ENCODE measurements around the gene CCL25. TPM values are rescaled to one million over a fixed set of nuclear protein-coding genes. Genes with fewer than 3 reads are reported as not detected.

The CCL25 gene
- total and polyA plus RNA-seq, 2 of the 13 experiments (the other 11 are each of a cell fraction or from before 2014, with no cell fraction given) = not detected

DNA sequence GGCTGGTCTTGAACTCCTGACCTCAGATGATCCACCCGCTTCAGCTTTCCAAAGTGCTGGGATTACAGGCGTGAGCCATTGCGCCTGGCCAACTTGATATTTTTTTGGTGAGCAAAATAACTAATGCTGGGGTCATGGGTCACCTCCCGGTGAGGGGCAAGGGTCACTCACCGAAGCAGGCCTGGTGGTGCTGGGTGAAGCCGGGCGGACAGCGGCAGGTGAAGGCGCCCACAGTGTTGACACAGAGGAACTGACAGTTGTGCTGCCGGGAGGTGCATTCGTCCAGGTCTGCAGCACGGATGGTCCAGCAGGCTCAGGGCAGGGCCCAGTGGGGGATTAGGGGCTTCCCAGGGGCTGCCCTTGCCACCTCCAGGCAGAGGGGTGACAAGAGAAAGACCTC, 28.3 kb downstream of the CCL25 start (continued):
- TF ChIP-seq RCOR2 (CRISPR knock-in tag; IDR thresholded peaks at IDR 0.05) (0 out of 2 replicates have a peak, but pooled peaks have one; percentile 18), MED13 (CRISPR knock-in tag; IDR thresholded peaks at IDR 0.05) (no peak), GLI4 (CRISPR knock-in tag; IDR thresholded peaks at IDR 0.05; ENCODE audit: borderline replicate concordance) (no peak), ZNF761 (CRISPR knock-in tag; conservative IDR thresholded peaks at IDR 0.05) (no peak), TBX2 (CRISPR knock-in tag; IDR thresholded peaks at IDR 0.05; ENCODE audit: borderline replicate concordance) (no peak), SCMH1 (CRISPR knock-in tag; IDR thresholded peaks at IDR 0.05; ENCODE audit: borderline replicate concordance) (no peak), PHB2 (IDR thresholded peaks at IDR 0.05; ENCODE audit: partially characterized antibody) (no peak), ZNF530 (CRISPR knock-in tag; IDR thresholded peaks at IDR 0.05; ENCODE audit: low read depth) (no peak), ZNF44 (CRISPR knock-in tag; IDR thresholded peaks at IDR 0.05) (no peak), FOXM1 (CRISPR knock-in tag; IDR thresholded peaks at IDR 0.05) (no peak), ZBTB7B (CRISPR knock-in tag; IDR thresholded peaks at IDR 0.05) (no peak), ESRRA (CRISPR knock-in tag; IDR thresholded peaks at IDR 0.05; ENCODE audit: low read depth) (no peak), ZNF207 (IDR thresholded peaks at IDR 0.05; ENCODE audit: borderline replicate concordance) (no peak), ZFP36L2 (CRISPR knock-in tag; IDR thresholded peaks at IDR 0.05) (no peak), CCDC6 (CRISPR knock-in tag; IDR thresholded peaks at IDR 0.05) (no peak), YEATS2 (CRISPR knock-in tag; IDR thresholded peaks at IDR 0.05; ENCODE audit: borderline replicate concordance) (no peak), HES4 (CRISPR knock-in tag; IDR thresholded peaks at IDR 0.05; ENCODE audit: borderline replicate concordance) (no peak), MYC (CRISPR knock-in tag; IDR thresholded peaks at IDR 0.05; ENCODE audit: borderline replicate concordance) (no peak)
- TF ChIP-seq, protein P1, sequence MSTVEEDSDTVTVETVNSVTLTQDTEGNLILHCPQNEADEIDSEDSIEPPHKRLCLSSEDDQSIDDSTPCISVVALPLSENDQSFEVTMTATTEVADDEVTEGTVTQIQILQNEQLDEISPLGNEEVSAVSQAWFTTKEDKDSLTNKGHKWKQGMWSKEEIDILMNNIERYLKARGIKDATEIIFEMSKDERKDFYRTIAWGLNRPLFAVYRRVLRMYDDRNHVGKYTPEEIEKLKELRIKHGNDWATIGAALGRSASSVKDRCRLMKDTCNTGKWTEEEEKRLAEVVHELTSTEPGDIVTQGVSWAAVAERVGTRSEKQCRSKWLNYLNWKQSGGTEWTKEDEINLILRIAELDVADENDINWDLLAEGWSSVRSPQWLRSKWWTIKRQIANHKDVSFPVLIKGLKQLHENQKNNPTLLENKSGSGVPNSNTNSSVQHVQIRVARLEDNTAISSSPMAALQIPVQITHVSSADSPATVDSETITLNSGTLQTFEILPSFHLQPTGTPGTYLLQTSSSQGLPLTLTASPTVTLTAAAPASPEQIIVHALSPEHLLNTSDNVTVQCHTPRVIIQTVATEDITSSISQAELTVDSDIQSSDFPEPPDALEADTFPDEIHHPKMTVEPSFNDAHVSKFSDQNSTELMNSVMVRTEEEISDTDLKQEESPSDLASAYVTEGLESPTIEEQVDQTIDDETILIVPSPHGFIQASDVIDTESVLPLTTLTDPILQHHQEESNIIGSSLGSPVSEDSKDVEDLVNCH (CRISPR knock-in tag; IDR thresholded peaks at IDR 0.05) = no peak
- TF ChIP-seq, protein P2, sequence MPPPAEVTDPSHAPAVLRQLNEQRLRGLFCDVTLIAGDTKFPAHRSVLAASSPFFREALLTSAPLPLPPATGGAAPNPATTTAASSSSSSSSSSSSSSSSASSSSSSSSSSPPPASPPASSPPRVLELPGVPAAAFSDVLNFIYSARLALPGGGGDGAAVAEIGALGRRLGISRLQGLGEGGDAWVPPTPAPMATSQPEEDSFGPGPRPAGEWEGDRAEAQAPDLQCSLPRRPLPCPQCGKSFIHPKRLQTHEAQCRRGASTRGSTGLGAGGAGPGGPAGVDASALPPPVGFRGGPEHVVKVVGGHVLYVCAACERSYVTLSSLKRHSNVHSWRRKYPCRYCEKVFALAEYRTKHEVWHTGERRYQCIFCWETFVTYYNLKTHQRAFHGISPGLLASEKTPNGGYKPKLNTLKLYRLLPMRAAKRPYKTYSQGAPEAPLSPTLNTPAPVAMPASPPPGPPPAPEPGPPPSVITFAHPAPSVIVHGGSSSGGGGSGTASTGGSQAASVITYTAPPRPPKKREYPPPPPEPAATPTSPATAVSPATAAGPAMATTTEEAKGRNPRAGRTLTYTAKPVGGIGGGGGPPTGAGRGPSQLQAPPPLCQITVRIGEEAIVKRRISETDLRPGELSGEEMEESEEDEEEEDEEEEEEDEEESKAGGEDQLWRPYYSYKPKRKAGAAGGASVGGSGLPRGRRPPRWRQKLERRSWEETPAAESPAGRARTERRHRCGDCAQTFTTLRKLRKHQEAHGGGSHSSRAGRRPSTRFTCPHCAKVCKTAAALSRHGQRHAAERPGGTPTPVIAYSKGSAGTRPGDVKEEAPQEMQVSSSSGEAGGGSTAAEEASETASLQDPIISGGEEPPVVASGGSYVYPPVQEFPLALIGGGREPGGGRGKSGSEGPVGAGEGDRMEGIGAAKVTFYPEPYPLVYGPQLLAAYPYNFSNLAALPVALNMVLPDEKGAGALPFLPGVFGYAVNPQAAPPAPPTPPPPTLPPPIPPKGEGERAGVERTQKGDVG (CRISPR knock-in tag; IDR thresholded peaks at IDR 0.05; ENCODE audit: borderline replicate concordance) = 0 out of 2 replicates have a peak, but pooled peaks have one; percentile 35
- TF ChIP-seq, protein P3, sequence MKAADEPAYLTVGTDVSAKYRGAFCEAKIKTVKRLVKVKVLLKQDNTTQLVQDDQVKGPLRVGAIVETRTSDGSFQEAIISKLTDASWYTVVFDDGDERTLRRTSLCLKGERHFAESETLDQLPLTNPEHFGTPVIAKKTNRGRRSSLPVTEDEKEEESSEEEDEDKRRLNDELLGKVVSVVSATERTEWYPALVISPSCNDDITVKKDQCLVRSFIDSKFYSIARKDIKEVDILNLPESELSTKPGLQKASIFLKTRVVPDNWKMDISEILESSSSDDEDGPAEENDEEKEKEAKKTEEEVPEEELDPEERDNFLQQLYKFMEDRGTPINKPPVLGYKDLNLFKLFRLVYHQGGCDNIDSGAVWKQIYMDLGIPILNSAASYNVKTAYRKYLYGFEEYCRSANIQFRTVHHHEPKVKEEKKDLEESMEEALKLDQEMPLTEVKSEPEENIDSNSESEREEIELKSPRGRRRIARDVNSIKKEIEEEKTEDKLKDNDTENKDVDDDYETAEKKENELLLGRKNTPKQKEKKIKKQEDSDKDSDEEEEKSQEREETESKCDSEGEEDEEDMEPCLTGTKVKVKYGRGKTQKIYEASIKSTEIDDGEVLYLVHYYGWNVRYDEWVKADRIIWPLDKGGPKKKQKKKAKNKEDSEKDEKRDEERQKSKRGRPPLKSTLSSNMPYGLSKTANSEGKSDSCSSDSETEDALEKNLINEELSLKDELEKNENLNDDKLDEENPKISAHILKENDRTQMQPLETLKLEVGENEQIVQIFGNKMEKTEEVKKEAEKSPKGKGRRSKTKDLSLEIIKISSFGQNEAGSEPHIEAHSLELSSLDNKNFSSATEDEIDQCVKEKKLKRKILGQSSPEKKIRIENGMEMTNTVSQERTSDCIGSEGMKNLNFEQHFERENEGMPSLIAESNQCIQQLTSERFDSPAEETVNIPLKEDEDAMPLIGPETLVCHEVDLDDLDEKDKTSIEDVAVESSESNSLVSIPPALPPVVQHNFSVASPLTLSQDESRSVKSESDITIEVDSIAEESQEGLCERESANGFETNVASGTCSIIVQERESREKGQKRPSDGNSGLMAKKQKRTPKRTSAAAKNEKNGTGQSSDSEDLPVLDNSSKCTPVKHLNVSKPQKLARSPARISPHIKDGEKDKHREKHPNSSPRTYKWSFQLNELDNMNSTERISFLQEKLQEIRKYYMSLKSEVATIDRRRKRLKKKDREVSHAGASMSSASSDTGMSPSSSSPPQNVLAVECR (CRISPR knock-in tag; IDR thresholded peaks at IDR 0.05; ENCODE audit: borderline replicate concordance) = peak; percentile 58

Data from HepG2 (cell line).